ENCODE measurements around the gene MTHFD2.
"Not testable (repeated sequence)": the region's sequence is repeated elsewhere in the genome, so short reads cannot be mapped to it uniquely, and the experiment has no call there.

Gene MTHFD2

GRCh38 chr2:74227646-74228045 lies 29.2 kb downstream of the MTHFD2 start:
- Mint-ChIP-seq H3K4me3 (no peak overlapping the region), H3K27ac (no peak overlapping the region), H3K4me1 (peaks cover 8% of the 10 kb centered on the region), H3K36me3 (ENCODE audit: low read depth) (peaks cover 7% of the 10 kb centered on the region), H3K9me3 (no peaks in the 10 kb centered on the region), H3K27me3 (ENCODE audit: low read depth, poor library complexity) (peaks cover 16% of the 10 kb centered on the region)
- TF ChIP-seq, protein P1, sequence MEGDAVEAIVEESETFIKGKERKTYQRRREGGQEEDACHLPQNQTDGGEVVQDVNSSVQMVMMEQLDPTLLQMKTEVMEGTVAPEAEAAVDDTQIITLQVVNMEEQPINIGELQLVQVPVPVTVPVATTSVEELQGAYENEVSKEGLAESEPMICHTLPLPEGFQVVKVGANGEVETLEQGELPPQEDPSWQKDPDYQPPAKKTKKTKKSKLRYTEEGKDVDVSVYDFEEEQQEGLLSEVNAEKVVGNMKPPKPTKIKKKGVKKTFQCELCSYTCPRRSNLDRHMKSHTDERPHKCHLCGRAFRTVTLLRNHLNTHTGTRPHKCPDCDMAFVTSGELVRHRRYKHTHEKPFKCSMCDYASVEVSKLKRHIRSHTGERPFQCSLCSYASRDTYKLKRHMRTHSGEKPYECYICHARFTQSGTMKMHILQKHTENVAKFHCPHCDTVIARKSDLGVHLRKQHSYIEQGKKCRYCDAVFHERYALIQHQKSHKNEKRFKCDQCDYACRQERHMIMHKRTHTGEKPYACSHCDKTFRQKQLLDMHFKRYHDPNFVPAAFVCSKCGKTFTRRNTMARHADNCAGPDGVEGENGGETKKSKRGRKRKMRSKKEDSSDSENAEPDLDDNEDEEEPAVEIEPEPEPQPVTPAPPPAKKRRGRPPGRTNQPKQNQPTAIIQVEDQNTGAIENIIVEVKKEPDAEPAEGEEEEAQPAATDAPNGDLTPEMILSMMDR (IDR thresholded peaks at IDR 0.05), result no peak
- no peak for DNase-seq

DNA sequence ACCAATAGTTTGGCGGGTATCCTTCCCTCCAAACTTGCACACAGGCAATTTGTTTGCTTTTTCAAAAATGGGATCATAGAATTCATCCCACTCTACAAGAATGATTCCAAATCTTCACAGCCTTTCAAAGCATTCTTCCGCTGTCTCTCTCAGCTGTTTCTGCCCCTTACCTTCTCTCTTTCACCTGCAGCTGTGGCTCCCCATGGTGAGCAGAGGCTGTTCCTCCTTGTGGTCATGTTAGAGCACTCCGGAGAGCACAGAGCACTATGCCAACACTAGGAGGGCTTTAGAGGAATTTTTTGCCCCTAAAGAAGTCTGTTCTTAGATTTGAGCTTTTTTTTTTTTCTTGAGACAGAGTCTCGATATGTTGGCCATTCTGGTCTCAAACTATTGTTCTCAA lies 30.4 kb downstream of the MTHFD2 start:
- Mint-ChIP-seq H3K27me3 (ENCODE audit: low read depth, poor library complexity) (peaks cover 16% of the 10 kb centered on the region), H3K36me3 (ENCODE audit: low read depth) (peaks cover 5% of the 10 kb centered on the region), H3K4me3 (no peak overlapping the region), H3K4me1 (peaks cover 8% of the 10 kb centered on the region), H3K27ac (peak overlapping the region; percentile 1), H3K9me3 (no peaks in the 10 kb centered on the region)
- TF ChIP-seq, protein P1 (IDR thresholded peaks at IDR 0.05), result no peak
- no peak for DNase-seq

GRCh38 chr2:74229865-74230264 lies 31.4 kb downstream of the MTHFD2 start:
- H3K9me3 Mint-ChIP-seq, H3K27ac Mint-ChIP-seq, H3K4me1 Mint-ChIP-seq: not testable (repeated sequence)

DNA sequence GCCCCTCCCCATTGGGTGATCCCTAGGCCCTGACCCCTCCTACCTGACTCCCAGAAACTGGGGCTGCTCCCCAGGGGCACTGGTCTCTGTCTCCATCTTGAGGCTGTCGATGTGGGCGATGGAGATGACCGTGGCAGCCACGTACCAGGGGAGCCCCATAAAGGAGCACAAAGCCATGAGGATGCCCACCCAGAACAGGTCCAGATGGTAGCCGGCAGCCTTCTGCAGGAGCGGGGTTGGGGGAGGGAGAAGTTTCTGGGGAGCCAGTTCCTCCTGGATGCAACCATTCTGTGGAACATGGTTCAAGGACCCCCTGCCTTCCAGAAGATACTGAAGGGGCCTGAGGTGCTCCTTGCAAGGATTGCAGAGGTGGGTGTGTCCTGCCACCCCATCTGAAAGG lies 34.0 kb downstream of the MTHFD2 start:
- Mint-ChIP-seq H3K4me3 (no peak overlapping the region), H3K4me1 (no peaks in the 10 kb centered on the region), H3K36me3 (ENCODE audit: low read depth) (peaks cover 5% of the 10 kb centered on the region), H3K27ac (no peak overlapping the region), H3K9me3 (no peaks in the 10 kb centered on the region), H3K27me3 (ENCODE audit: low read depth, poor library complexity) (peaks cover 20% of the 10 kb centered on the region)
- DNase-seq, result no peak
- TF ChIP-seq, protein P1 (IDR thresholded peaks at IDR 0.05), result no peak

More at GRCh38 chr2:74229865-74230264, 31.4 kb downstream of the MTHFD2 start:
- H3K27me3 Mint-ChIP-seq (ENCODE audit: low read depth, poor library complexity), result peaks cover 12% of the 10 kb centered on the region
- H3K4me3 Mint-ChIP-seq; H3K36me3 Mint-ChIP-seq (ENCODE audit: low read depth); DNase-seq: not testable (repeated sequence)

DNA sequence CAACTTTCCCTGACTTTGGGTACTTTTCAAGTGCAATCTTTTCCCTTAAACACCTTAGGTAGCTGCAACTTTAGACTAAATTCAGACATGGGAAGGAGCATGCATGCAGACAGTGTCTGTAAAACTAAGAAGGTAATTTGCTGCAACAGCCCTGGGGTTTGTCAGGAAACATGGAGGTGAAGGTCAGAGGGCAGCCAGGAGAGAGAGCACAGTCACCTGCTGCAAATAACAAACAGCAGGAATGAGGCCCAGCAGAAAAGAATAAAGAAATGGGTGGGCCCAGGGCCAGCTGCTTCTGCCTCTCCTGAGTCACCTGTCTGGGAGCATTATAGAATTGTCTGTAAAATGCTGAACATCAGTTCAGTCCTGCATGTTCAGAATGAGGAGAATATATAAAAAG lies 35.2 kb downstream of the MTHFD2 start:
- H3K4me1 Mint-ChIP-seq, result no peaks in the 10 kb centered on the region
- TF ChIP-seq, protein P1 (IDR thresholded peaks at IDR 0.05), result no peak
- peaks cover 3% of the 10 kb centered on the region for H3K36me3 Mint-ChIP-seq (ENCODE audit: low read depth)
- H3K27ac Mint-ChIP-seq, result no peak overlapping the region
- H3K27me3 Mint-ChIP-seq (ENCODE audit: low read depth, poor library complexity), result peaks cover 16% of the 10 kb centered on the region
- no peak overlapping the region for H3K4me3 Mint-ChIP-seq
- no peaks in the 10 kb centered on the region for H3K9me3 Mint-ChIP-seq
- DNase-seq, result no peak

DNA sequence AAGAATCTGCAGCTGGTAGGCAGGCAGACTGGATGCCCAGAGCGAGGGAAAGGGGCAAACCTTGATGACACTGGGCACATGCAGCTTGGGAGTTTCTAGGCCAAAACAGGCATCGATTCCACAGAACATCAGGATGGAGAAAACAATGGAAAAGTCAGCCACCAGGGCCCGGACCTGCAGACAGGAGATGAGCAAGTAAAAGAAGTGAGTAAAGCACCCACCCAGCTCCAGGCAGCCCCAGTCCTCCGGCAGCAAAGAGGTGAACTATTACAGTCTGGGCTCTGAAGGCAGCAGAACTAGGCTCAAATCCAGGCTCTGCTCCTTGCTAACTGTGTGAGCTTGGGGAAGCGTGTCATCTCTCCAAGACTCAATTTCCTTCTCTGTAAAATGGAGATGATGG lies 36.6 kb downstream of the MTHFD2 start:
- H3K36me3 Mint-ChIP-seq (ENCODE audit: low read depth), result no peaks in the 10 kb centered on the region

More for the DNA sequence above, 36.6 kb downstream of the MTHFD2 start:
- DNase-seq, result no peak
- TF ChIP-seq, protein P1 (IDR thresholded peaks at IDR 0.05), result no peak
- Mint-ChIP-seq H3K4me1 (no peaks in the 10 kb centered on the region), H3K4me3 (no peak overlapping the region), H3K27me3 (ENCODE audit: low read depth, poor library complexity) (peaks cover 29% of the 10 kb centered on the region), H3K27ac (no peak overlapping the region), H3K9me3 (no peaks in the 10 kb centered on the region)

All from nephron progenitor cell (in vitro differentiated cells).